Testis (tissue), 3 donors: ENCODE measurements around the gene CDK13. TPM values are rescaled to one million over a fixed set of nuclear protein-coding genes. Genes with fewer than 3 reads are reported as not detected.

Experiments
- DNase-seq: peaks from one replicate; pipeline ENCODE4 v3.0.0-alpha.2; 2019
- H3K27ac ChIP-seq, 2 donors: fragments of 200-600 bp; sonication (generic); one replicate each; pipeline ENCODE4 v1.5.1; 2019
- H3K27me3 ChIP-seq: fragments of 200-600 bp; sonication (generic); one replicate; pipeline ENCODE4 v1.5.1; 2019
- H3K36me3 ChIP-seq: fragments of 200-600 bp; sonication (generic); one replicate; pipeline ENCODE4 v1.5.1; 2017; ENCODE audit warnings: low read depth; ENCODE audit errors: missing control alignments
- H3K4me1 ChIP-seq: fragments of 200-600 bp; sonication (generic); one replicate; pipeline ENCODE4 v1.5.1; 2019
- H3K4me3 ChIP-seq, 2 donors: fragments of 200-600 bp; sonication (generic); one replicate each; pipeline ENCODE4 v1.5.1; 2017 to 2019
- H3K9me3 ChIP-seq: fragments of 200-600 bp; sonication (generic); one replicate; pipeline ENCODE4 v1.5.1; 2017
- CTCF ChIP-seq, 3 experiments: fragments of 450-650 bp in 2 of 3; fragments of 200-600 bp in 1 of 3; sonication (generic) in 1 of 3; IDR thresholded peaks; one replicate each; pipeline ENCODE4 v1.5.1; 2016 to 2019; ENCODE audit warnings: antibody characterized with exemption in 3 of 3, mild to moderate bottlenecking in 2 of 3, moderate library complexity in 1 of 3
- POLR2A ChIP-seq: fragments of 450-650 bp; IDR thresholded peaks from one replicate; pipeline ENCODE4 v1.6.1; 2017; ENCODE audit warnings: antibody characterized with exemption, mild to moderate bottlenecking, moderate library complexity
- WGBS, 2 donors: methylation state at CpG; one replicate each; pipeline ENCODE4 v1.1.5; 2018; 5-methylcytosine and 5-hydroxymethylcytosine counted together
- intact Hi-C: fragments of 100-400 bp; cut with DNase I; formaldehyde crosslinking; loops from one replicate; pipeline ENCODE4 v1.15.1; 2023; ENCODE audit warnings: low total_unique reads
- polyA plus RNA-seq: library from polyadenylated mRNA; stranded (reverse); fragments of 350-450 nt; fragmentation: Illumina TruSeq; extraction: RNeasy Lipid Tissue Mini Kit (QIAGEN cat#74804); gene quantifications from one replicate; pipeline ENCODE4 v1.2.3, GENCODE V29; 2014; ENCODE audit warnings: low read depth, low replicate concordance; ENCODE audit not compliant: insufficient read depth
- total RNA-seq, 2 donors: library from RNA; depleted of rRNA; stranded (reverse); fragments of >200 nt; gene quantifications; one replicate each; pipeline ENCODE4 v1.2.3, GENCODE V29; 2016

Gene CDK13
- total and polyA plus RNA-seq, 3 donors from 2014 or later, result 55.1 to 140 (median 134) TPM

DNA sequence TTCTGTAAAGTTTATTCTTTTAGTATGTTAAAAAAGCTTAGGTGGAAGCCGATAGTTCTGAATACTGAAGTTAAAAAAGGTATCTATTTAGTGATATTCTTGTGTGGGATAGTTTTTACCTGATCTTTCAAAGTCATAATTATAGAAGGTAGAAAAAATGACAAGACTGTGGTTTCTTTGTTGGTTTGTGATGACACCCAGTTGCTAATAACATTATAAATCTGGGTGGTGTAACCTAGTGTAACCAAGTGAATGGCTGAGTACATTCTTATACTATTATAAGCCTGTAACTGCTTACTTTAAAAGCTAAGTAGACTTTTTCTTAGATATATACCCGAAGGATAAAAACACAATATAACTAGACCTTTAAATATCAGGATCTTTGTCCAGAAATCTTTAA, 2.3 kb downstream of the CDK13 start:
- peaks cover 24% of the 10 kb centered on the region for H3K4me1 ChIP-seq
- WGBS, 2 donors, result 8 to 10% methylated on average over 2 of the region's 2 CpGs

GRCh38 chr7:39952803-39953202, 2.7 kb downstream of the CDK13 start:
- no peaks in the 10 kb centered on the region for H3K9me3 ChIP-seq
- intact Hi-C loops, result no loop called here
- WGBS, 2 donors, result 8 to 10% methylated on average over 3 of the region's 3 CpGs
- H3K27ac ChIP-seq, result no peak overlapping the region
- DNase-seq, result no peak
- no peak for TF ChIP-seq CTCF (IDR thresholded peaks at IDR 0.05)
- TF ChIP-seq POLR2A, result no peak
- H3K4me3 ChIP-seq, result peak overlapping the region; percentile 64 to 91
- no peaks in the 10 kb centered on the region for H3K27me3 ChIP-seq
- H3K4me1 ChIP-seq, result peaks cover 27% of the 10 kb centered on the region
- H3K36me3 ChIP-seq, result no peaks in the 10 kb centered on the region

More for the DNA sequence above, 2.3 kb downstream of the CDK13 start:
- TF ChIP-seq POLR2A (no peak), CTCF (IDR thresholded peaks at IDR 0.05) (no peak)
- intact Hi-C loops, result no loop called here
- Histone ChIP-seq H3K27me3 (no peaks in the 10 kb centered on the region), H3K36me3 (no peaks in the 10 kb centered on the region), H3K9me3 (no peaks in the 10 kb centered on the region), H3K4me3 (peak overlapping the region; percentile 64 to 91), H3K27ac (peak overlapping the region in 1 of 2 donors; percentile 96)
- DNase-seq, result no peak

DNA sequence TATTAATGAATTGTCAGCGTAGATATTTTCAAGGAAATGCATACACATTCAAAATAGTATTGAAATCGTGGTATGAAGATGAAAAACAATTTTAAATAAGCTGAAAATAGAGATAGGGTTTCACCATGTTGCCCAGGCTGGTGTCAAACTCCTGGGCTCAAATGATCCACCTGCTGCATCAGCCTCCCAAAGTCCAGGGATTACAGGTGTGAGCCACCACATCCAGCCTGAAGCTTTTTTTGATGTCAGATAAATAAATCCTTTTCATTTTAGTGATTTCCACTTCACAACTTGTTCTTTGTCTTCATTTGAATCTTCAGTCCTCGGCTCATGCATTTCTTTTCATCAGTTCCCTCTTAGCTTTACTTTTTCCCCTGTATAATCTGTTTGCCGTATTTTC, 4.6 kb downstream of the CDK13 start:
- DNase-seq, result no peak
- Histone ChIP-seq H3K27ac (no peak overlapping the region), H3K36me3 (no peaks in the 10 kb centered on the region), H3K27me3 (no peaks in the 10 kb centered on the region), H3K9me3 (no peaks in the 10 kb centered on the region), H3K4me3 (no peak overlapping the region), H3K4me1 (peaks cover 27% of the 10 kb centered on the region)
- WGBS, 2 donors, result 60 to 80% methylated on average over 4 of the region's 4 CpGs
- intact Hi-C loops, result no loop called here
- no peak for TF ChIP-seq POLR2A
- no peak for TF ChIP-seq CTCF (IDR thresholded peaks at IDR 0.05)

GRCh38 chr7:39958038-39958437, 8.0 kb downstream of the CDK13 start:
- Histone ChIP-seq H3K4me3 (no peak overlapping the region), H3K36me3 (no peaks in the 10 kb centered on the region), H3K27me3 (no peaks in the 10 kb centered on the region), H3K27ac (no peak overlapping the region), H3K4me1 (peaks cover 27% of the 10 kb centered on the region), H3K9me3 (no peaks in the 10 kb centered on the region)
- 84 to 88% methylated on average over 3 of the region's 3 CpGs for WGBS, 2 donors
- DNase-seq, result no peak
- TF ChIP-seq CTCF (IDR thresholded peaks at IDR 0.05) (no peak), POLR2A (no peak)
- intact Hi-C loops, result no loop called here

DNA sequence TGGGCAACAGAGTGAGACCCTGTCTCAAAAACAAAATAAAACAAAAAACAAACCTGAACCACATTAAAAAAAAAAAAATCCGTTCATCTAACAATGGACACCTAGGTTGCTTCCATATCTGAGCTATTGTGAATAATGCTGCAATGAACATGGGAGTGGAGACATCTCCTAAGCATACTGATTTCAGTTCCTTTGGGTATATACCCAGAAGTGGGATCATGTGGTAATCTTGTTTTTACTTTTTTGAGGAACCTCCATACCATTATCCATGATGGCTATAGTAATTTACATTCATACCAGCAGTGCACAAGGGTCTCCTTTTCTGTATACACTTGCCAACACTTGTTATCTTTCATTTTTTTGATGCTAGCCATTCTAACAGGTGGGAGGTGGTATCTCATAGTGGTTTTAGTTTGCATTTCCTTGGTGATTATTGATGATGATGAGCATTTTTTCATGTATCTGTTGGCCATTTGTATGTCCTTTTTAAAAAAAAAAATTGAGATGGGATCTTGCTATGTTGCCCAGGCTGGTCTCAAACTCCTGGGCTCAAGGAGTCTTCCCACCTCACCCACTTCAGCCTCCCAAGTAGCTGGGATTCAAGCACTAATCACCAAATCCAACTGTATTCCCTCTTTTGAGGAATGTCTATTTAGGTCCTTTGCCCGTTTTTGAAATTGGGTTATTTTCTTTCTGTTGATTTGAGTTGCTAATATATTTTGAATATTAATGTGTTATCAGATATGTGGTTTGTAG, 17.5 kb downstream of the CDK13 start:
- Histone ChIP-seq H3K9me3 (no peaks in the 10 kb centered on the region), H3K4me3 (no peak overlapping the region), H3K36me3 (no peaks in the 10 kb centered on the region), H3K27ac (no peak overlapping the region), H3K4me1 (no peaks in the 10 kb centered on the region), H3K27me3 (no peaks in the 10 kb centered on the region)
- TF ChIP-seq CTCF (IDR thresholded peaks at IDR 0.05), result no peak
- TF ChIP-seq POLR2A, result no peak
- no peak for DNase-seq
- 82 to 85% methylated on average over 2 of the region's 2 CpGs for WGBS, 2 donors
- intact Hi-C loops, result no loop called here
